Jurkat, Clone E6-1 (cell line): ENCODE measurements around the gene CELA3B.
A peak's percentile ranks its signal among the peaks of the same experiment; 100 is the strongest.
"Not testable (repeated sequence)": the region's sequence is repeated elsewhere in the genome, so short reads cannot be mapped to it uniquely, and the experiment has no call there.

Experiments used
- DNase-seq: peaks from one replicate; pipeline ENCODE4 v3.0.0-alpha.2; 2011; ENCODE audit warnings: low read depth, low spot score
- H3K4me3 ChIP-seq: 2 replicates; pipeline ENCODE4 v1.5.1; 2011; ENCODE audit warnings: mild to moderate bottlenecking, low read length, control low read depth, moderate library complexity

The CELA3B gene

DNA sequence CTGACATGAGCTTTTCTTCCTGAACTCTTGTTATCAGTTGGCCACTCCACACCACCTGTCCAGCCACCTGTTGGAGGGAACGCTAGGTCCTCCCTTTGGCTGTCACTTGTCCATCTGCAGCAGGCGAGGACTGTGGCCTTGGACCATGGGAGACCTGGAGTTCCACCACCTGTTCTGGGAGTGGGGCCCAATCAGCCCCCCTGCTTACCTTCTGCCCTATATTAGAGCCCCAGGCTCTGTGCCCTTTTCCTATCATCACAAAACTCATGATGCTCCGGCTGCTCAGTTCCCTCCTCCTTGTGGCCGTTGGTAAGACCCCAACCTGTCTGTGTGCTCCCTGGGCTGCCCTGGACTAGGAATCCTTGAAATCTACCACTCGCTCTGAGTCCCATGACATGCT, 24.6 kb downstream of the CELA3B start, which contains the start of gene CELA3A:
Gene CELA3A (plus strand): TSS at position 249 of the 400 bp plus-strand sequence. CDS start 18 bp downstream, at position 267.
- no peak for DNase-seq
- H3K4me3 ChIP-seq: no peak within 1 kb of the TSS

DNA sequence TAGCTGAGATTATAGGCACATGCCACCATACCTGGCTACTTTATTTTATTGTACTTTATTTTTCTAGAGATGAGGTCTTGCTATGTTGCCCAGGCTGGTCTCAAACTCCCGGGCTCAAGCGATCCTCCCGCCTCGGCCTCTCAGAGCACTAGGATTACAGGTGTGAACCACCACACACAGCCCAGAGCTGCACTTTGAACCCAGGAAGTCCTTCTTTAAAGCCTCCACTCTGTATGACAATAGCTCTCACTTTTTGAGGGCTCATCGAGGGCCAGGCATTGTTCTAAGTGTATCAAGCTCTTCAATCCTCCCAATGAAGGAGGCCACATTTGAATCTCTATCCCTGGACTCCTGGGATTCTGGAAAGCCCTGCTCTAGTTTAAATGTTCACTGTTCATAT, 25.6 kb downstream of the CELA3B start:
- H3K4me3 ChIP-seq, DNase-seq: not testable (repeated sequence)

DNA sequence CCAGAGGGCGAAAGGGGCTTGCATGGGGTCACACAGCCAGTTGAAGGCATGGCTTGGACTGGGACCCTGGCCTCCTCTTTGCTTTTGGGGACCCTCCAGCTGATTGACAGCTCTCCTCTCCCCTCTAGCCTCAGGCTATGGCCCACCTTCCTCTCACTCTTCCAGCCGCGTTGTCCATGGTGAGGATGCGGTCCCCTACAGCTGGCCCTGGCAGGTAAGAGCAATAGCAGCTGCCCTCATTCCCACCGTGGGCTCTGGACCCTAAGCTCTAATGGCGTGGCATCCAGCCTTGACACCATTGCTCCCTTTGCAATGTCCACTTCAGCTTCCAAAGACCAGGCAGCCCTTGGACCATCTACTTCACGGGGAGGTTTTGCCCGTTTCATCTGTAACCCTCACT, 26.1 kb downstream of the CELA3B start:
- DNase-seq, H3K4me3 ChIP-seq: not testable (repeated sequence)

DNA sequence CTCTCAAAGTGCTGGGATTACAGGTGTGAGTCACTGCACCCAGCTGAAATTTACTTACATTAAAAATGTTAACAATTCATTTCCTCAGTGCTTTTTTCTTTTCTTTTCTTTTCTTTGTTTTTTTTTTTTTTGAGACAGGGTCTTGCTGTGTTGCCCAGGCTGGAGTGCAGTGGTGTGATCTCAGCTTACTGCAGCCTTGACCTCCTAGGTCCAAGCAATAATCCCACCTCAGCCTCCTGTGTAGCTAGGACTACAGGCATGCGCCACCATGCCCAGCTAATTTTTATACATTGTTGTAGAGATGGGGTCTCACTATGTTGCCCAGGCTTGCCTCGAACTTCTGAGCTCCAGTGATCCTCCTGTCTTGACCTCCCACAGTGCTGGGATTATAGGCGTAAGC, 27.1 kb downstream of the CELA3B start:
- DNase-seq, H3K4me3 ChIP-seq: not testable (repeated sequence)

DNA sequence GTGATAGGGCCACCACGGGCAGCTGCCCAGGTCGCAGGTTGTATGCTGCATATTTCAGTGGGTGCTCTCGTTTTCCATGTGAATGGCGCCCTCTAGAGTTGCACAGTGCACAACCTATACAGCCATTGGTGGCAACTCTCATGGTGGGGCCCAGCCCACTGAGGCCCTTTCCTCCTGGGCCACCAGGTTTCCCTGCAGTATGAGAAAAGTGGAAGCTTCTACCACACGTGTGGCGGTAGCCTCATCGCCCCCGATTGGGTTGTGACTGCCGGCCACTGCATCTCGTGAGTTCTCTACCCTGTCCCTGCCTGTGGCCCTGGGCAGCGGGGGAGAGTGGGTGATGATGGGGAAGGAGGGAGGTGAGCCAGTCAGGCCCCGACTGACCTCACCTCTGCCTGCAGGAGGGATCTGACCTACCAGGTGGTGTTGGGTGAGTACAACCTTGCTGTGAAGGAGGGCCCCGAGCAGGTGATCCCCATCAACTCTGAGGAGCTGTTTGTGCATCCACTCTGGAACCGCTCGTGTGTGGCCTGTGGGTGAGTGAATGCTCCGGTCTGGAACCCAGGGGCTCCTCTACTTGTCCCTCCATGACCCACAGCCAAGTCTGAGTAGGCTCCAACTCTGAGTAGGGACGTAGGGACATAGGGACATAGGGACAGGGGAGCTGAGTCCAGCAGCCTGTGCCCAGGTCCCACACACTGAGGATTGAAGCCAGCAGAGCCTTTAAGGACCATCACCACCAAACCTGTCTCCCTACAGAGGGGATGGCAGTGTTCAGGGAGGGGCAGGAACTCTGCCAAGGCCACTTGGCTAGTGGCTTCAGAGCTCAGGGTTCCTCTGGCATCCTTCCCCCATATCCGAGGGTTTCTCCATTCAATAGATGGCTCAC, 28.7 kb downstream of the CELA3B start:
- DNase-seq: peak; percentile 10
- not testable (repeated sequence) for H3K4me3 ChIP-seq

DNA sequence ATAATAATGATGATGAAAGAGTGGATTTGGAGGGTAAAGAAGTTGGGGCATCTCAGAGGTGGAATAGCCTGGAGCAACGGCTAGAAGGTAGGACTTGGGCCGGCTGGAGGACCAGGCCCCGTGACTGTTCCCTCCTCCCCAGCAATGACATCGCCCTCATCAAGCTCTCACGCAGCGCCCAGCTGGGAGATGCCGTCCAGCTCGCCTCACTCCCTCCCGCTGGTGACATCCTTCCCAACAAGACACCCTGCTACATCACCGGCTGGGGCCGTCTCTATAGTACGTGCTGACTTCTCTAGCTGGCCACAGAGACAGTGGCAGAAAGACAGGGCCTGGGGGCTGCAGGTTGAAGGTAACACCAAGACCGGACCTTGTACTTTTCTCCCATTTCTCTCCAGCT, 29.9 kb downstream of the CELA3B start:
- not testable (repeated sequence) for DNase-seq, H3K4me3 ChIP-seq

DNA sequence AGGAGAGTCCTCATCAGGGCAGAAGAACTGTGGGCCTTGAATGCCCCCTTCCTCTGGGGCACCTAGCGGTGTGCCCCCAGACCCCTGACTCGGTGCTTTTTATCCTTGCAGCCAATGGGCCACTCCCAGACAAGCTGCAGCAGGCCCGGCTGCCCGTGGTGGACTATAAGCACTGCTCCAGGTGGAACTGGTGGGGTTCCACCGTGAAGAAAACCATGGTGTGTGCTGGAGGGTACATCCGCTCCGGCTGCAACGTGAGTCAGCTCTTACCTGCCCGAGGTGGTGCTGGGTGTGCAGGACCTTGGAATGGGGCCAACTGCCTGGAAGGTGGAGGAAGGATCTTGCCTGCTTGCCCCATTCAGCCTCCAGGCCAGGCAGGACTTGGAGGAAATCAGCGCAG, 30.4 kb downstream of the CELA3B start:
- not testable (repeated sequence) for H3K4me3 ChIP-seq, DNase-seq

DNA sequence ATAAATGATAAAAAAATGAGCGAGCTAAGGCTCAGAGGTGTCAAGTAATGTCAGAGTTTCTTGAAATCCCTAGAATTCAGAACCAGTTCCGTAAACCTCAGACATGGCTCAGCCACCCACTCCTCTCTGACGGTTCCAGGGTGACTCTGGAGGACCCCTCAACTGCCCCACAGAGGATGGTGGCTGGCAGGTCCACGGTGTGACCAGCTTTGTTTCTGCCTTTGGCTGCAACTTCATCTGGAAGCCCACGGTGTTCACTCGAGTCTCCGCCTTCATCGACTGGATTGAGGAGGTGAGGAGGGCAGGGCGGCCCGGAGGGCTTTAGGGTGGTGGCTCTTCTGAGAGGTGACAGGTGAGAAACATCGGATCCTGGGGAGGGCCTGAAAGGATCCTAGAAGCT, 32.7 kb downstream of the CELA3B start:
- not testable (repeated sequence) for DNase-seq

DNA sequence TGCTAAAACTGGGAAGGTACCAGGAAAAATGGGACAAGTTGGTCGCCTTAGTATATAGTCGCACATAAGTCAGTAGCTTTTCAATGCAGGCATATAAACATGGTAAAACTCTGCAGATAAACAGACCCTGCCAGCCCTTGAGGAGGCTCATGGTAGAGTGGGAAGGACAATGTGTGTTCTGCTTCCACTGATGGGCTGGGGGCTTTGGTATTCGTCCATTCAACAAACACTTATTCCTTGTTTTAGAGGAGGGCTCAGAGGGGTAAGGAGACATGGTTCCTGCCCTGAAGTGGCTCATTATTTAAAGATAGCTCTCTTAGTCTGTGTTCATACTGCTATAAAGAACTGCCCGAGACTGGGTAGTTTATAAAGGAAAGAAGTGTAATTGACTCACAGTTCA, 35.9 kb downstream of the CELA3B start:
- not testable (repeated sequence) for DNase-seq, H3K4me3 ChIP-seq

More for the DNA sequence above, 32.7 kb downstream of the CELA3B start:
- H3K4me3 ChIP-seq: not testable (repeated sequence)

DNA sequence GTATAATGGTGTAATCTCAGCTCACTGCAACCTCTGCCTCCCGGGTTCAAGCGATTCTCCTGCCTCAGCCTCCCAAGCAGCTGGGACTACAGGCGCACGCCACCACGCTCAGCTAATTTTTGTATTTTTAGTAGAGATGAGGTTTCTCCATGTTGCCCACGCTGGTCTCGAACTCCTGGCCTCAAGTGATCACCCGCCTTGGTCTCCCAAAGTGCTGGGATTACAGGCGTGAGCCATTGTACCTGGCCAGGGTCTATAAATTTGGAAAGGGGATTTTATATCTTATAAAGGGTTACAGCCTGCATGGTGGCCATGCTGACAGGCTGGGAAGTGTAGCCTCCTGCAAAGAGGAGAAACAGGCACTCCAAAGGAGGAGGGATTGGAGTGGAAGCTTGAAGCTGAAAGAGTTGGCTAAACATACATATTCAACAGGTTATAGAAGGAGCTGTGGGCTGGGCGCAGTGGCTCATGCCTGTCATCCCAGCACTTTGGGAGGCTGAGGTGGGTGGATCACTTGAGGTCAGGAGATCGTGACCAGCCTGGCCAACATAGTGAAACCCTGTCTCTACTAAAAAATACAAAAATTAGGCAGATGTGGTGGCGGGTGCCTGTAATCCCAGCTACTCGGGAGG, 37.9 kb downstream of the CELA3B start:
- H3K4me3 ChIP-seq, DNase-seq: not testable (repeated sequence)

DNA sequence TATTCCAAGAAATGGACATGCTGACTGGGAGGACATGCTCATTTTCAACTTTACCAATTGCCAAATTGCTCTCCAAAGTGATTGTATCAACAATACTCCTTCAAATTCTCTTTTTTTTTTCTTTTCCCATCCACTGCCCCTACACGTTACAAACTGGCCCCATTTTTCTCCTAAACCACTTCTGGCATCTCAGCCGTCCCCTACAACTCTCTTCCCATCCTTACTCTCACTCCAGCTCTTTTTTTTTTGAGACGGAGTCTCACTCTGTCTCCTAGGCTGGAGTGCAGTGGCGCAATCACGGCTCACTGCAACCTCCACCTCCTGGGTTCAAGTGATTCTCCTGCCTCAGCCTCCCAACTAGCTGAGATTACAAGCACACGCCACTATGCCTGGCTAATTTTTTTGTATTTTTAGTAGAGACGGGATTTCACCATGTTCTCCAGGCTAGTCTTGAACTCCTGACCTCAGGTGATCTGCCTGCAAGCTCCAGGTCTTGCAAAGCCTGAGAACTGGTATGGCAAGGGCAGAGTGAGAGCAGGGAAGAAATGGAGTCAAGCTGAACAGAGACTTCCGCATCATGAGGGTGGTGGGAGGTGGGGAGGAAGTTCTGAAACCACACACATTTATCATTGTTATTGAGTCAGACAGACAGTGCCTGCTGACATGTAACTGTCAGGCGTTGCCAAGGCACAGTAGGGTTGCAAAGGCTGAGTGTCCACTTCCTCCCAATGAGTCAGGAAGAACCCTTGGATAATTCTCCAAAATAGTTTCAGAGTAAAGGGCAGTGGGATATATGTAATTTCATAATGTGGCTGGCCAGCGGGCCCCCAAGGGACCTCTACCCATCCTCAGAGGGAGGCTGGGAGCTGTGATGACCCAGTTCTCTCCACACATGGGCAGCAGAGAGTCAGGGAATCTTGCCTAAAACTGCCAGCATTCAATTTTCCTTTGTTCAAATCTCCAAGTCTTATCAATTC, 42.0 kb downstream of the CELA3B start:
- H3K4me3 ChIP-seq: peak overlapping the region; percentile 13; the same call in 1 of the 2 replicates
- peak; percentile 89 for DNase-seq

DNA sequence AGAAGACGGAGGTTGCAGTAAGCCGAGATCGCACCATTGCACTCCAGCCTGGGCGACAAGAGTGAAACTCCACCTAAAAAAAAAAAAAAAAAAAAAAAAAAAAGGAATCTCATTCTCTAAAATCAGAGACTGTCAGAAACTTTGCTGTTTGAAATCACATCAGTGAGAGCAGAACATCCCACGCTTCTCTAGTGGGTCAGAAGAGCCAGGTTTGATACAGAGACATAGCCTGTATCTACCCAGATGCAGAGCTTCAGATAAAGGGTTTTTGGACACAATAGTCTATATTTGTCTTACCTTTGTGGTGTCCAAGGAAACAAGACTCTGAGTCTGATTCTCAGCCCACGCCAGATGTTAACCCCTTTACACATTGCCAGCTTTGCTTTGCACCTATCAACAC, 44.2 kb downstream of the CELA3B start:
- no peak overlapping the region for H3K4me3 ChIP-seq
- no peak for DNase-seq

DNA sequence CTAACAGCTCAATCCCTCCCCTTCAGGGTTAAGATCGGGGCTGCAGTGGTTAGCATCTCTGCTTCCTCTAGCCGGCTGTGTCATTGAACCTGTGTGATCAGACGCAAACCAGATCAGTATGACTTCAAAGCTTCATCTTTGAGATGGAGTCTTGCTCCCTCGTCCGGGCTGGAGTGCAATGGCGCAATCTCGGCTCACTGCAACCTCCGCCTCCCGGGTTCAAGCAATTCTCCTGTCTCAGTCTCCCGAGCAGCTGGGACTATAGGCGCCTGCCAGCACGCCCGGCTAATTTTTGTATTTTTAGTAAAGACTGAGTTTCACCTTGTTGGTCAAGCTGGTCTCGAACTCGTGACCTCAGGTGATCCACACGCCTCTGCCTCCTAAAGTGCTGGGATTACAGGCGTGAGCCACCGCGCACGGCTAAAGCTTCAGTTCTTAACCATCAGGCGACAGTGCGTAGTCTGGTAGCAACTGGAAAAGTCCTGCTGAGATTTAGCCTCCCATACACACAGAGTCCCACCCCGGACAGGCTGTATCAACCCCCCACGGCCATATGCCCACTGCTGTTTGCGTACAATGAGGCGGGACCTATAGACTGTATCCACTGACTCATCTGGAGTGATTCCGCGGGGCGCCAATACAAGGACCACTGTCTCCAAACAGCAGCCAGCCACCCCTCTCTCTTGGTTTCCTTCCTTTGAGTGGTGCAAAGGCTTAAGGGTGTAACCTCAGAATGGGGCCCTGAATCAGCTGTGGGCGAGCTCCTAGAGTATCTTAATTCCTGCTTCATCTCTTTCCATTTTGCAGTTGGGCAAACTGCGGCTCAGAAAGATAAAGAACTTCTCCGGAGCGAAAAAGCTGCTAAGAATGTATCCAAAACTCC, 47.9 kb downstream of the CELA3B start:
- DNase-seq: peak; percentile 89
- peak overlapping the region; percentile 81 for H3K4me3 ChIP-seq

DNA sequence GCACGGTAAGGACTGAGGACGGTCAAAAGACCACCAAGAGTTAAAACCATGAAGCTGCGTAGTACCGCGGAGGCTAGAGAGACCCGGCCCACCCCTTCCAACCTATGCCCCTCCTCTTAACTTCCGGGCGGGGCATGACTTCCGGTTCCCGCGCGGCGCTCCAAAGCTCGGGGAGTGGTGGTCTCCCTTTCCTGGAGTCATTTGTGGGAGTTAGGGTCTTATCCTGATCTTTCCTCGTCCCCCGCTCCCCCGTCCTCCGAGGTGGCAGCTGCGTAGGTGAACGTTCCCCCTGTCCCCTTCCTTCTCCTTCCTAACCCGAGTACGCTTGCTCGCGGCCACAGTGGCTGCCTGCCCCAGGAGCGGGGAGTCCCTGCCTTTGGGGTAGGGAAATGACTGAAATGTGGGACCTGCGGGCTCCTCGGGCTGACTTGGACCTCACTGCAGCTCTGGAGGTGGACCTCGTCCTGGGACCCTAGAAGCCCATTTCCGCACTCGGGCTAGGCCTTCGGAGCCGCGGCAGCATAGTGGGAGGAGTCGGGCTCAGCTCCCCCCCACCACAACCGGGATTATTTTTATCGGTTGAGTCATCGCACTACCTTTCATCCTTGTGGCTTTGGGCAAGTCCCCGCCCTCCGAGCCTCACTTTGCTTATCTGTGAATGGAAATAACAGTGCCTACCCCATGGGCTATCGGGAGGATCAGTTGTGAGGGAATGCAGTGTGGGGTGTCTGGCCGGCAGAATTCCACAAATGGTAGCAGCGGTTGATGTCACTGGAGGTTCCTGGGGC, 48.7 kb downstream of the CELA3B start:
- peak overlapping the region; percentile 81 for H3K4me3 ChIP-seq
- peak; percentile 90 for DNase-seq

DNA sequence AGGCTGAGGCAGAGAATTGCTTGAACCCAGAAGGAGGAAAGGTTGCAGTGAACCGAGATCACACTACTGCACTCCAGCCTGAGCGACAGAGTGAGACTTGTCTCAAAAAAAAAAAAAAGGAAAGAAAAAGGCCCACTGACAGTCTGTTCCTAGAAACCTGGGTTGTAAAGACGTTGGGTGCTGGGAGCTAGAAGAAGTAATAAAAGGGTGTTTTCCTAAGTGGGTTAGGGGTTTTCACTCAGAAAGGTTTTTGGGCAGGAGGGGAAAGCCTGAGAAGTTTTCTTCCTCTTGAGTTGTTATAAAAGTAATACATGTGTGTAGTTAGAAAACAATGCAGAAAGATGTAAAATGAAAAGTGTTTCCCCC, 50.1 kb downstream of the CELA3B start:
- DNase-seq: no peak
- H3K4me3 ChIP-seq: no peak overlapping the region

DNA sequence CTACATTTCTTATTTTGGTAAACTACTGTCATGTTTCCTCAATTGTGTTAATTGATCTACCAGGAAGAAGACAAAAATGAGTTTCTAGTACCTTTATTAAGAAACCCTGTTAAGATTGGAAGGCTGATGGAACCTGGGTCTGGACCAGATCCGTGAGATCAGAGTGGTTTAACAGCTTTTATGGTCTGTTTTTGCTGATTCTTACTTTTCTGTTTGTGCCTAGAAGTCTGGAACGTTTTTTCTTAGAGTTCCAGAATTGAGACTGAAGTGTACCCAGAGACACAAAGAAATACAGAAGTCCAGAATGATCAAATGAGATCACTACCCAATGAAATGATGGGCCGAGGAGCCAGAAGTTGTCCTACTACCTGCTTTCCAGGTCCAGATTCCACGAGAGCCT, 53.2 kb downstream of the CELA3B start:
- DNase-seq: no peak
- H3K4me3 ChIP-seq: no peak overlapping the region

DNA sequence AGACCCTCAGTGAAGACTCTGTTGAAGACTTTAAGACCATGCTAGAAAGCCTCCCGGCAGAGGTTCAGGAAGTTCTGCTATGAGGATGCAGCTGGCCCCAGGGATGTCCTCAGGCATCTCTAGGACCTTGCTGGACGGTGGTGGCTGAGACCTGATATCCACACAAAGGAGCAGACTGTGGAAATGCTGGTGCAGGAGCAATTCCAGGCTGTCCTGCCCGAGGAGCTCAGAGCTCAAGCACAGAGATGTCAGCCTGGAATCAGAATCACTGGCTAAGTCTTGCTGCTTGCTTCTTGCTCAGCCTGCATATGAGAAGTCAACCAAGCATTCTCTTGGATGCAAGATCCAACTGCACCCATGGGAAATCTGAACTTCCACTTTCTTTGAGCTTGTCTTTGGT, 53.7 kb downstream of the CELA3B start:
- no peak for DNase-seq

More for the DNA sequence above, 53.7 kb downstream of the CELA3B start:
- no peak overlapping the region for H3K4me3 ChIP-seq
